CD4-positive, alpha-beta memory T cell (primary cell): ENCODE data around the gene CEP170. TPM values are rescaled to one million over a fixed set of nuclear protein-coding genes. Genes with fewer than 3 reads are reported as not detected.
"Not testable (repeated sequence)": the region's sequence is repeated elsewhere in the genome, so short reads cannot be mapped to it uniquely, and the experiment has no call there.

Experiments used
- CTCF ChIA-PET: fragments of 350-600 bp; sonication (Branson Sonifier 250); formaldehyde crosslinking; loops from one replicate; lab custom pipeline; 2021; ENCODE audit warnings: inconsistent platforms; ENCODE audit not compliant: partially characterized antibody; lab: Charles Lee
- POLR2A ChIA-PET: fragments of 350-600 bp; sonication (Branson Sonifier 250); formaldehyde crosslinking; loops from one replicate; lab custom pipeline; 2021; ENCODE audit not compliant: partially characterized antibody; lab: Charles Lee
- DNase-seq, 5 donors: peaks; one replicate each; pipeline versions ENCODE4 v3.0.0 to v3.0.0-alpha.2; 2020 to 2022; ENCODE audit warnings: mixed read lengths in 1 of 5
- H3K27ac ChIP-seq: one replicate; pipeline ENCODE4 v1.7.0; 2013; ENCODE audit warnings: low read depth, low read length
- H3K27me3 ChIP-seq: 2 replicates; pipeline ENCODE4 v1.7.0; 2013; ENCODE audit warnings: mild to moderate bottlenecking, low read length, moderate library complexity; ENCODE audit not compliant: insufficient read depth
- H3K36me3 ChIP-seq: 2 replicates; pipeline ENCODE4 v1.7.0; 2013; ENCODE audit warnings: mild to moderate bottlenecking, low read length, moderate library complexity; ENCODE audit not compliant: insufficient read depth
- H3K4me1 ChIP-seq: 2 replicates; pipeline ENCODE4 v1.7.0; 2013; ENCODE audit warnings: mild to moderate bottlenecking, low read length, moderate library complexity; ENCODE audit not compliant: insufficient read depth
- H3K4me3 ChIP-seq, 2 donors: one replicate each; pipeline ENCODE4 v1.7.0; 2013; ENCODE audit warnings: low read length in 2 of 2, mild to moderate bottlenecking in 1 of 2
- H3K9me3 ChIP-seq, 2 donors: one replicate each; pipeline ENCODE4 v1.7.0; 2013; ENCODE audit warnings: low read length in 2 of 2, control low read depth in 1 of 2; ENCODE audit not compliant: control insufficient read depth in 1 of 2
- H3K27ac Mint-ChIP-seq, 7 donors: one replicate each; pipeline ENCODE4 v1.8.0; 2020 to 2021; ENCODE audit warnings: mixed read lengths in 7 of 7, mild to moderate bottlenecking in 6 of 7, inconsistent platforms in 3 of 7, moderate library complexity in 3 of 7
- H3K27me3 Mint-ChIP-seq, 2 donors: one replicate each; pipeline ENCODE4 v1.8.0; 2020 to 2021; ENCODE audit warnings: mixed read lengths in 2 of 2
- H3K36me3 Mint-ChIP-seq, 2 donors: one replicate each; pipeline ENCODE4 v1.8.0; 2020 to 2021; ENCODE audit warnings: mixed read lengths in 2 of 2, inconsistent platforms in 1 of 2, mild to moderate bottlenecking in 1 of 2
- H3K4me1 Mint-ChIP-seq, 4 donors: one replicate each; pipeline ENCODE4 v1.8.0; 2020 to 2021; ENCODE audit warnings: mixed read lengths in 4 of 4, mild to moderate bottlenecking in 1 of 4
- H3K4me3 Mint-ChIP-seq, 8 donors: one replicate each; pipeline ENCODE4 v1.8.0; 2020 to 2021; ENCODE audit warnings: mixed read lengths in 8 of 8, mild to moderate bottlenecking in 7 of 8, moderate library complexity in 6 of 8, inconsistent platforms in 3 of 8
- H3K9me3 Mint-ChIP-seq, 8 donors: one replicate each; pipeline ENCODE4 v1.8.0; 2020 to 2021; ENCODE audit warnings: mixed read lengths in 8 of 8, mild to moderate bottlenecking in 5 of 8, inconsistent platforms in 3 of 8, moderate library complexity in 1 of 8
- intact Hi-C: fragments of 100-400 bp; cut with micrococcal nuclease; formaldehyde crosslinking; loops from one replicate; pipeline ENCODE4 v1.15.1; 2023
- polyA plus RNA-seq, 2 donors: library from polyadenylated mRNA; unstranded; fragments of 300-500 nt; fragmentation: Illumina TruSeq; gene quantifications; one replicate each; pipeline ENCODE4 v1.2.3, GENCODE V29; 2021
- total RNA-seq, 2 experiments: library from RNA; stranded (reverse); gene quantifications; one replicate each; pipeline ENCODE4 v1.2.3, GENCODE V29; 2021

The CEP170 gene
- total and polyA plus RNA-seq, 4 experiments from 2014 or later = 3.9 to 40.7 (median 23.6) TPM

GRCh38 chr1:243107171-243107570 is 147.9 kb downstream of the CEP170 start:
- DNase-seq, POLR2A ChIA-PET, H3K27ac ChIP-seq, H3K4me1 ChIP-seq, H3K9me3 Mint-ChIP-seq, CTCF ChIA-PET, H3K27me3 ChIP-seq, intact Hi-C loops, H3K4me3 Mint-ChIP-seq, H3K27ac Mint-ChIP-seq, H3K36me3 ChIP-seq, H3K27me3 Mint-ChIP-seq, H3K4me3 ChIP-seq, H3K36me3 Mint-ChIP-seq, H3K4me1 Mint-ChIP-seq, H3K9me3 ChIP-seq: not testable (repeated sequence)

- H3K36me3 Mint-ChIP-seq, H3K4me3 ChIP-seq, H3K9me3 ChIP-seq, H3K27me3 ChIP-seq, H3K36me3 ChIP-seq, H3K4me1 Mint-ChIP-seq, intact Hi-C loops, H3K27me3 Mint-ChIP-seq, H3K27ac ChIP-seq, CTCF ChIA-PET, H3K4me3 Mint-ChIP-seq, H3K9me3 Mint-ChIP-seq, H3K4me1 ChIP-seq, DNase-seq, POLR2A ChIA-PET: not testable (repeated sequence)
- peak overlapping the region in 1 of 7 donors; percentile 70 for H3K27ac Mint-ChIP-seq
These were observed 149.3 kb downstream of the CEP170 start for GRCh38 chr1:243105652-243106332.

DNA sequence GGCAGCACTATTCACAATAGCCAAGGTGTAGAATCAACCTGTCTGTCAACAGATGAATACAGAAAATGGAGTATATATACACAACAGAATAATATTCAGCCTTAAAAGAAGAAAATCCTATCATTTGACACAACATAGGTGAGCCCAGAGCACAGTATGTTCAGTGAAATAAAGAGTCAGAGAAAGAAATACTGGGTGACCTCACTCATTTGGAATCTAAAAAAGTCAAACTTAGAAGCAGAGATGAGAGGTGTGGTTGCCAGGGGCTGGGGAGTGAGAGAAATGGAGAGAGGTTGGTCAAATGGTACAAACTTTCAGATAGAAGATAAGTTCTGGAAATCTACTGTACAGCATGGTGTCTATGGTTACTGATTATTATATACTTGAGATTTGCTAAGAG is 150.0 kb downstream of the CEP170 start:
- H3K27ac ChIP-seq, H3K9me3 ChIP-seq, H3K36me3 Mint-ChIP-seq, POLR2A ChIA-PET, DNase-seq, H3K27me3 Mint-ChIP-seq, intact Hi-C loops, H3K36me3 ChIP-seq, H3K4me1 ChIP-seq, CTCF ChIA-PET, H3K4me3 ChIP-seq, H3K4me3 Mint-ChIP-seq, H3K4me1 Mint-ChIP-seq, H3K9me3 Mint-ChIP-seq, H3K27me3 ChIP-seq: not testable (repeated sequence)
- peak overlapping the region in 2 of 7 donors; percentile 9 to 60 for H3K27ac Mint-ChIP-seq

- DNase-seq, H3K4me1 Mint-ChIP-seq, H3K36me3 Mint-ChIP-seq, POLR2A ChIA-PET, H3K36me3 ChIP-seq, H3K4me3 ChIP-seq, CTCF ChIA-PET, intact Hi-C loops, H3K27me3 Mint-ChIP-seq, H3K27ac ChIP-seq, H3K9me3 ChIP-seq, H3K9me3 Mint-ChIP-seq, H3K27me3 ChIP-seq, H3K4me3 Mint-ChIP-seq, H3K4me1 ChIP-seq, H3K27ac Mint-ChIP-seq: not testable (repeated sequence)
These were observed 150.6 kb downstream of the CEP170 start for GRCh38 chr1:243104452-243104851.

GRCh38 chr1:243101551-243102050 is 153.5 kb downstream of the CEP170 start:
- peak overlapping the region in 1 of 2 donors; percentile 38 for H3K4me3 ChIP-seq
- H3K27ac ChIP-seq = peak overlapping the region; percentile 47

DNA sequence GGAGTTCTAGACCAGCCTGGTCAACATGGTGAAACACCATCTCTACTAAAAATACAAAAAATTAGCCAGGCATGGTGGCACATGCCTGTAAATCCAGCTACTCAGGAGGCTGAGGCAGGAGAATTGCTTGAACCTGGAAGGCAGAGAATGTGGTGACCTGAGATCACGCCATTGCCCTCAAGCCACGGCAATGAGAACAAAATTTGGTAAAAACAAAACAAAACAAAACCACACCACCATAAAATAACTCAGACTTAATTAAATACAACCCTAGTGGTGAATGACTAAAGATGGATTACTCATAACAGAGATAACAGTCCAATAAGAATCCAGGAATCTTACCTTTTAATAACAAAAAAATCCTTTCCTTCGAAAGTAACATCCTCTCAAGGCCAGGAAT is 167.7 kb downstream of the CEP170 start:
- H3K9me3 ChIP-seq, H3K36me3 Mint-ChIP-seq, H3K36me3 ChIP-seq, H3K27me3 Mint-ChIP-seq, H3K9me3 Mint-ChIP-seq, intact Hi-C loops, H3K4me1 ChIP-seq, H3K4me3 Mint-ChIP-seq, POLR2A ChIA-PET, H3K4me1 Mint-ChIP-seq, H3K4me3 ChIP-seq, H3K27me3 ChIP-seq, H3K27ac Mint-ChIP-seq, CTCF ChIA-PET, H3K27ac ChIP-seq, DNase-seq: not testable (repeated sequence)

More at GRCh38 chr1:243101551-243102050, 153.5 kb downstream of the CEP170 start:
- peak overlapping the region; percentile 91 to 98 (median 96) for H3K27ac Mint-ChIP-seq
- peak; percentile 67 to 81 (median 79) for DNase-seq
- H3K36me3 ChIP-seq, H3K36me3 Mint-ChIP-seq, CTCF ChIA-PET, intact Hi-C loops, H3K9me3 Mint-ChIP-seq, H3K27me3 Mint-ChIP-seq, H3K4me1 Mint-ChIP-seq, H3K9me3 ChIP-seq, H3K27me3 ChIP-seq, H3K4me1 ChIP-seq: not testable (repeated sequence)
- POLR2A ChIA-PET = interaction anchor here (0.7 kb wide), 1 partner anchor 154 kb away, joined by 3 read pairs; the partner anchor contains the start of gene CEP170
- peak overlapping the region; percentile 77 to 89 (median 86) for H3K4me3 Mint-ChIP-seq
